HCT116 (cell line): Measurements from ENCODE around the gene GRIK2. TPM values are rescaled to one million over a fixed set of nuclear protein-coding genes. Genes with fewer than 3 reads are reported as not detected.

Source experiments
- ATAC-seq: fragments of 200-7000 bp; cut with Tn5 transposase; 2 replicates; pipeline ENCODE4 v1.9.1; 2020; ENCODE audit warnings: mild to moderate bottlenecking, moderate library complexity
- BruUV-seq: library from RNA; stranded (reverse); fragments of 400-500 nt; replicated peaks from 2 replicates; lab custom pipeline; 2021; lab: Mats Ljungman, UMichigan
- CTCF ChIA-PET: fragments of 300-600 bp; sonication (Branson Sonifier 250); formaldehyde crosslinking; loops from one replicate; lab custom pipeline; 2021; ENCODE audit warnings: antibody characterized with exemption; lab: Charles Lee
- POLR2A ChIA-PET: fragments of 300-600, 350-600 bp; sonication (Branson Sonifier 250); formaldehyde crosslinking; loops from one replicate; lab custom pipeline; 2021; ENCODE audit warnings: antibody characterized with exemption; lab: Charles Lee
- RAD21 ChIA-PET, 2 experiments: fragments of 300-600 bp; sonication (Branson Sonifier 250); formaldehyde crosslinking; loops; one replicate each; lab custom pipeline; 2023; ENCODE audit warnings: low total read pairs in 2 of 2; ENCODE audit not compliant: uncharacterized antibody in 2 of 2, unreplicated experiment in 2 of 2, low non-redundant PET in 1 of 2; lab: Charles Lee
- DNase-seq: peaks from one replicate; pipeline ENCODE4 v3.0.0-alpha.2; 2010; ENCODE audit warnings: low read depth, low spot score
- H2AFZ ChIP-seq: fragments of 200-600 bp; shearing (Covaris generic), sonication (generic); 2 replicates; pipeline ENCODE4 v1.6.1; 2017; ENCODE audit warnings: low read depth, mixed run types, mixed read lengths, antibody characterized with exemption, low read length; ENCODE audit not compliant: poor library complexity, severe bottlenecking
- H3K27ac ChIP-seq: 2 replicates; pipeline ENCODE4 v1.5.1; 2012; ENCODE audit warnings: low read depth, low read length
- H3K27me3 ChIP-seq: fragments of 200-600 bp; sonication (generic); 2 replicates; pipeline ENCODE4 v1.6.1; 2016; ENCODE audit warnings: mixed run types, low read length, mixed read lengths; ENCODE audit not compliant: insufficient read depth
- H3K36me3 ChIP-seq, 2 experiments: fragments of 200-500 bp in 1 of 2; fragments of 200-600 bp in 1 of 2; sonication (Bioruptor generic) in 1 of 2; sonication (generic) in 1 of 2; 2 replicates each; pipeline versions ENCODE4 v1.5.1 to v1.6.1; 2014 to 2016; ENCODE audit warnings: low read length in 2 of 2, inconsistent platforms in 1 of 2, mixed read lengths in 1 of 2, mixed run types in 1 of 2; ENCODE audit not compliant: insufficient read depth in 2 of 2, control insufficient read depth in 1 of 2
- H3K4me1 ChIP-seq, 2 experiments: fragments of 200-600 bp in 1 of 2; sonication (generic) in 1 of 2; 2 replicates each; pipeline versions ENCODE4 v1.5.1 to v1.6.1; 2012 to 2017; ENCODE audit warnings: low read length in 2 of 2, inconsistent platforms in 1 of 2, mild to moderate bottlenecking in 1 of 2, mixed read lengths in 1 of 2, mixed run types in 1 of 2, moderate library complexity in 1 of 2; ENCODE audit not compliant: insufficient read depth in 2 of 2, control insufficient read depth in 1 of 2
- H3K4me2 ChIP-seq: fragments of 200-600 bp; sonication (generic); 2 replicates; pipeline ENCODE4 v1.6.1; 2017; ENCODE audit warnings: mixed run types, low read length, mixed read lengths
- H3K4me3 ChIP-seq, 2 experiments: fragments of 200-600 bp in 1 of 2; sonication (generic) in 1 of 2; replicated peaks in 1 of 2; 2 replicates each; pipeline ENCODE4 v1.5.1; 2011 to 2016; ENCODE audit warnings: low read length in 2 of 2, control low read depth in 1 of 2, low read depth in 1 of 2, mild to moderate bottlenecking in 1 of 2, mixed read lengths in 1 of 2, mixed run types in 1 of 2
- H3K79me2 ChIP-seq: fragments of 200-600 bp; sonication (generic); 2 replicates; pipeline ENCODE4 v1.6.1; 2017; ENCODE audit warnings: mild to moderate bottlenecking, mixed run types, low read length, moderate library complexity, mixed read lengths; ENCODE audit not compliant: insufficient read depth
- H3K9ac ChIP-seq: fragments of 200-600 bp; sonication (generic); 2 replicates; pipeline ENCODE4 v1.6.1; 2016; ENCODE audit warnings: low read length, mixed read lengths
- H3K9me2 ChIP-seq: fragments of 200-600 bp; sonication (generic), shearing (Covaris generic); 2 replicates; pipeline ENCODE4 v1.6.1; 2017; ENCODE audit warnings: mixed run types, mild to moderate bottlenecking, moderate library complexity; ENCODE audit not compliant: insufficient read depth
- H3K9me3 ChIP-seq, 2 experiments: fragments of 200-500 bp in 1 of 2; fragments of 200-600 bp in 1 of 2; sonication (Bioruptor generic) in 1 of 2; sonication (generic) in 1 of 2; 2 replicates each; pipeline ENCODE4 v1.6.1; 2014 to 2017; ENCODE audit warnings: low read length in 2 of 2, mixed read lengths in 2 of 2, inconsistent platforms in 1 of 2, low read depth in 1 of 2, mild to moderate bottlenecking in 1 of 2, mixed run types in 1 of 2, moderate library complexity in 1 of 2; ENCODE audit not compliant: control insufficient read depth in 1 of 2, insufficient read depth in 1 of 2
- H4K20me1 ChIP-seq: fragments of 200-600 bp; sonication (generic), shearing (Covaris generic); 2 replicates; pipeline ENCODE4 v1.6.1; 2017; ENCODE audit warnings: mixed run types, mild to moderate bottlenecking, moderate library complexity; ENCODE audit not compliant: insufficient read depth
- CBX3 ChIP-seq: IDR thresholded peaks from 2 replicates; pipeline ENCODE4 v1.6.1; 2012; ENCODE audit warnings: low read depth
- CEBPB ChIP-seq: IDR thresholded peaks from 2 replicates; pipeline ENCODE4 v1.6.1; 2012; ENCODE audit warnings: low read depth
- CTCF ChIP-seq, 3 experiments: fragments of 200-600 bp in 1 of 3; sonication (generic) in 1 of 3; IDR thresholded peaks in 2 of 3; conservative IDR thresholded peaks in 1 of 3; 2 replicates each; pipeline ENCODE4 v1.5.1; 2012 to 2017; ENCODE audit warnings: low read depth in 2 of 3, low read length in 2 of 3, antibody characterized with exemption in 1 of 3, borderline replicate concordance in 1 of 3, control low read depth in 1 of 3, mild to moderate bottlenecking in 1 of 3, mixed read lengths in 1 of 3, mixed run types in 1 of 3, moderate library complexity in 1 of 3; ENCODE audit not compliant: insufficient read depth in 1 of 3
- EGR1 ChIP-seq: IDR thresholded peaks from 2 replicates; pipeline ENCODE4 v1.6.1; 2012; ENCODE audit warnings: low read depth
- ELF1 ChIP-seq: IDR thresholded peaks from 2 replicates; pipeline ENCODE4 v1.6.1; 2012; ENCODE audit warnings: low read depth, borderline replicate concordance
- EZH2 ChIP-seq: fragments of 200-600 bp; sonication (generic); IDR thresholded peaks from 2 replicates; pipeline ENCODE4 v1.6.1; 2017; ENCODE audit warnings: antibody characterized with exemption, mixed run types
- EZH2phosphoT487 ChIP-seq: fragments of 200-600 bp; IDR thresholded peaks from 2 replicates; pipeline ENCODE4 v1.6.1; 2018; ENCODE audit warnings: antibody characterized with exemption, borderline replicate concordance
- FOSL1 ChIP-seq: IDR thresholded peaks from 2 replicates; pipeline ENCODE4 v1.6.1; 2012; ENCODE audit warnings: low read depth
- JUND ChIP-seq: IDR thresholded peaks from 2 replicates; pipeline ENCODE4 v1.6.1; 2012
- POLR2A ChIP-seq: IDR thresholded peaks from 2 replicates; pipeline ENCODE4 v1.7.0; 2011; ENCODE audit warnings: borderline replicate concordance; ENCODE audit not compliant: insufficient read depth, insufficient read length; ENCODE audit errors: extremely low read depth
- POLR2AphosphoS5 ChIP-seq: IDR thresholded peaks from 2 replicates; pipeline ENCODE4 v1.6.1; 2011; ENCODE audit warnings: mild to moderate bottlenecking, low read depth, low read length, moderate library complexity
- RAD21 ChIP-seq: IDR thresholded peaks from 2 replicates; pipeline ENCODE4 v1.6.1; 2012; ENCODE audit warnings: low read depth, mild to moderate bottlenecking
- SP1 ChIP-seq: IDR thresholded peaks from 2 replicates; pipeline ENCODE4 v1.6.1; 2012; ENCODE audit warnings: low read depth
- SRF ChIP-seq: IDR thresholded peaks from 2 replicates; pipeline ENCODE4 v1.6.1; 2012; ENCODE audit warnings: low read depth
- TCF7L2 ChIP-seq: IDR thresholded peaks from 2 replicates; pipeline ENCODE4 v1.7.0; 2011; ENCODE audit warnings: borderline replicate concordance, inconsistent platforms; ENCODE audit not compliant: insufficient read depth, insufficient read length; ENCODE audit errors: extremely low read depth
- YY1 ChIP-seq: IDR thresholded peaks from 2 replicates; pipeline ENCODE4 v1.6.1; 2011; ENCODE audit warnings: low read length, low read depth, moderate library complexity, mild to moderate bottlenecking; ENCODE audit not compliant: insufficient replicate concordance; ENCODE audit errors: extremely low read depth
- ZFX ChIP-seq: fragments of 450-650 bp; IDR thresholded peaks from 2 replicates; pipeline ENCODE4 v1.6.1; 2017
- ZNF274 ChIP-seq: fragments of 200-500 bp; sonication (Bioruptor generic); IDR thresholded peaks from 2 replicates; pipeline ENCODE4 v1.6.1; 2014; ENCODE audit warnings: mild to moderate bottlenecking, low read depth, low read length, inconsistent platforms
- intact Hi-C: fragments of 100-400 bp; cut with micrococcal nuclease; formaldehyde crosslinking; loops from 2 replicates; pipeline ENCODE4 v1.10.0; 2022
- total RNA-seq: library from RNA; stranded (reverse); gene quantifications from one replicate; pipeline ENCODE4 v1.2.1, GENCODE V29; 2021; ENCODE audit not compliant: unreplicated experiment
- TF ChIP-seq, protein P1 (sequence below): IDR thresholded peaks from 2 replicates; pipeline ENCODE4 v1.6.1; 2012
- TF ChIP-seq, protein P2 (sequence below): IDR thresholded peaks from 2 replicates; pipeline ENCODE4 v1.6.1; 2011; ENCODE audit warnings: mild to moderate bottlenecking, low read length, moderate library complexity; ENCODE audit not compliant: insufficient replicate concordance; ENCODE audit errors: extremely low read depth

GRIK2 gene
- total RNA-seq, 1 experiment from 2014 or later = 0.64 TPM

- Histone ChIP-seq H3K27ac (no peak overlapping the region), H2AFZ (no peak overlapping the region), H3K9me3 (no peaks in the 10 kb centered on the region), H3K4me1 (no peaks in the 10 kb centered on the region), H3K9ac (no peak overlapping the region), H3K4me3 (no peak overlapping the region), H3K27me3 (no peaks in the 10 kb centered on the region), H3K36me3 (no peaks in the 10 kb centered on the region), H3K4me2 (no peak overlapping the region), H4K20me1 (no peaks in the 10 kb centered on the region), H3K79me2 (no peaks in the 10 kb centered on the region), H3K9me2 (no peaks in the 10 kb centered on the region)
- BruUV-seq = no TSS peak
- intact Hi-C loops = no loop called here
- POLR2A ChIA-PET = no interaction called here
- CTCF ChIA-PET = no interaction called here
- RAD21 ChIA-PET = no interaction called here
- no peak for DNase-seq
- ATAC-seq = no peak
- no peak for TF ChIP-seq ZNF274
- no peak for TF ChIP-seq ZFX
- TF ChIP-seq ELF1 = no peak
- no peak for TF ChIP-seq JUND
- no peak for TF ChIP-seq CBX3
- no peak for TF ChIP-seq SRF
- TF ChIP-seq, protein P1, sequence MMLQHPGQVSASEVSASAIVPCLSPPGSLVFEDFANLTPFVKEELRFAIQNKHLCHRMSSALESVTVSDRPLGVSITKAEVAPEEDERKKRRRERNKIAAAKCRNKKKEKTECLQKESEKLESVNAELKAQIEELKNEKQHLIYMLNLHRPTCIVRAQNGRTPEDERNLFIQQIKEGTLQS = no peak
- no peak for TF ChIP-seq EGR1
- no peak for TF ChIP-seq YY1
- TF ChIP-seq RAD21 = no peak
- no peak for TF ChIP-seq EZH2
- no peak for TF ChIP-seq POLR2AphosphoS5
- no peak for TF ChIP-seq EZH2phosphoT487
- no peak for TF ChIP-seq FOSL1
- TF ChIP-seq CTCF (IDR thresholded peaks at IDR 0.05 in 2 of 3, conservative IDR thresholded peaks at IDR 0.05 in 1 of 3; ENCODE audit: borderline replicate concordance in 1 of 3, insufficient read depth in 1 of 3, low read depth in 2 of 3, low read length in 2 of 3) = no peak
- no peak for TF ChIP-seq CEBPB
- TF ChIP-seq SP1 = no peak
- TF ChIP-seq, protein P2, sequence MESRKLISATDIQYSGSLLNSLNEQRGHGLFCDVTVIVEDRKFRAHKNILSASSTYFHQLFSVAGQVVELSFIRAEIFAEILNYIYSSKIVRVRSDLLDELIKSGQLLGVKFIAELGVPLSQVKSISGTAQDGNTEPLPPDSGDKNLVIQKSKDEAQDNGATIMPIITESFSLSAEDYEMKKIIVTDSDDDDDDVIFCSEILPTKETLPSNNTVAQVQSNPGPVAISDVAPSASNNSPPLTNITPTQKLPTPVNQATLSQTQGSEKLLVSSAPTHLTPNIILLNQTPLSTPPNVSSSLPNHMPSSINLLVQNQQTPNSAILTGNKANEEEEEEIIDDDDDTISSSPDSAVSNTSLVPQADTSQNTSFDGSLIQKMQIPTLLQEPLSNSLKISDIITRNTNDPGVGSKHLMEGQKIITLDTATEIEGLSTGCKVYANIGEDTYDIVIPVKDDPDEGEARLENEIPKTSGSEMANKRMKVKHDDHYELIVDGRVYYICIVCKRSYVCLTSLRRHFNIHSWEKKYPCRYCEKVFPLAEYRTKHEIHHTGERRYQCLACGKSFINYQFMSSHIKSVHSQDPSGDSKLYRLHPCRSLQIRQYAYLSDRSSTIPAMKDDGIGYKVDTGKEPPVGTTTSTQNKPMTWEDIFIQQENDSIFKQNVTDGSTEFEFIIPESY = no peak
- no peak for TF ChIP-seq POLR2A
- TF ChIP-seq TCF7L2 = no peak
Observed at GRCh38 chr6:101531538-101531937, 138.0 kb downstream of the GRIK2 start.
